Placental pericyte (primary cell): ENCODE measurements around the gene GOLGA8O. TPM values are rescaled to one million over a fixed set of nuclear protein-coding genes. Genes with fewer than 3 reads are reported as not detected.

ENCODE experiments used
- small RNA-seq: library from RNA; depleted of rRNA; stranded (forward); fragments of <200 nt; gene quantifications from one replicate; pipeline ENCODE3, GENCODE V24; 2012; ENCODE audit warnings: low replicate concordance
- total RNA-seq: library from RNA; depleted of rRNA; stranded (reverse); fragments of >200 nt; gene quantifications from 2 replicates; pipeline ENCODE4 v1.2.3, GENCODE V29; 2012

Gene GOLGA8O
- 0.43 and 0.44 TPM in 2 replicates for total RNA-seq

GRCh38 chr15:32455534-32455933 is at the start of gene GOLGA8O:
Gene GOLGA8O, minus strand, starts transcription at chr15:32455634. Its CDS starts 98 bp downstream, at chr15:32455536.

GRCh38 chr15:32403192-32403591 is 52.2 kb downstream of the GOLGA8O start, which contains the start of gene GOLGA8K:
Gene GOLGA8K, minus strand, starts transcription at chr15:32403292. Its CDS starts 98 bp downstream, at chr15:32403194.

Small RNA genes lying within 50 kb of the gene (small RNA-seq; reads per million reads assigned to genes)
- gene AC135983.5 (not detected), gene RF00096 (not detected), gene RN7SL539P (not detected)

Other genes starting within 250 kb of the GOLGA8O start
- not detected in 2 replicates for gene GOLGA8K, start 52.3 kb downstream of the GOLGA8O start, total RNA-seq
- 0.88 and 1.0 TPM in 2 replicates for gene GOLGA8N, start 137.8 kb upstream of the GOLGA8O start, total RNA-seq
- gene ARHGAP11A, start 159.9 kb upstream of the GOLGA8O start, total RNA-seq, result 3.5 and 43.7 TPM in 2 replicates
- 6.6 and 16.5 TPM in 2 replicates for gene SCG5, start 186.1 kb upstream of the GOLGA8O start, total RNA-seq